K562 (cell line): ENCODE results near the gene INSYN2B. TPM values are rescaled to one million over a fixed set of nuclear protein-coding genes. Genes with fewer than 3 reads are reported as not detected.

Experiments used
- ATAC-seq: fragments of 200-7000 bp; cut with Tn5 transposase; 3 replicates; pipeline ENCODE4 v1.9.1; 2020; ENCODE audit warnings: moderate library complexity
- BruUV-seq: library from RNA; stranded (reverse); fragments of 400-500 nt; replicated peaks from 2 replicates; lab custom pipeline; 2021; lab: Mats Ljungman, UMichigan
- CTCF ChIA-PET: fragments of 300-600 bp; formaldehyde crosslinking; extraction: SDS; loops from one replicate; lab custom pipeline; 2021; ENCODE audit warnings: low intra/inter-chr PET ratio; lab: Yijun Ruan, JAX
- POLR2A ChIA-PET: fragments of 300-600, 350-650 bp; sonication (Branson Sonifier 250); formaldehyde crosslinking; extraction: SDS; loops from one replicate; lab custom pipeline; 2021; ENCODE audit warnings: antibody characterized with exemption, inconsistent platforms; lab: Yijun Ruan, JAX
- DNase-seq, 4 experiments: peaks; one replicate each; pipeline versions ENCODE4 v3.0.0 to v3.0.0-alpha.2; 2011 to 2018; ENCODE audit warnings: low spot score in 3 of 4, mixed read lengths in 3 of 4; ENCODE audit errors: extremely low read depth in 1 of 4
- FAIRE-seq: peaks from 2 replicates; lab custom pipeline; 2011; peaks lifted over from hg19 to GRCh38; lab: Jason Lieb, UNC
- H2AFZ ChIP-seq: 2 replicates; pipeline ENCODE4 v1.6.0; 2011; ENCODE audit warnings: low read depth, low read length, control low read depth, inconsistent platforms
- H3K27ac ChIP-seq: fragments of 200-600 bp; 3 replicates; pipeline ENCODE4 v1.8.0; 2011; ENCODE audit warnings: low read depth, mild to moderate bottlenecking, control low read depth, inconsistent platforms, low read length, moderate library complexity, mixed read lengths; ENCODE audit errors: extremely low read depth
- H3K27me3 ChIP-seq, 2 experiments: fragments of 300-600 bp in 1 of 2; 2 replicates in 1 of 2; 3 replicates in 1 of 2; pipeline versions ENCODE4 v1.6.0 to v1.8.0; 2011; ENCODE audit warnings: inconsistent platforms in 2 of 2, low read length in 2 of 2, mild to moderate bottlenecking in 1 of 2, mixed read lengths in 1 of 2, moderate library complexity in 1 of 2; ENCODE audit not compliant: control insufficient read depth in 2 of 2, insufficient read depth in 2 of 2
- H3K36me3 ChIP-seq: fragments of 300-600 bp; 3 replicates; pipeline ENCODE4 v1.8.0; 2011; ENCODE audit warnings: mild to moderate bottlenecking, low read length, inconsistent platforms; ENCODE audit not compliant: control insufficient read depth, insufficient read depth
- H3K4me1 ChIP-seq, 2 experiments: fragments of 200-600 bp in 1 of 2; replicated peaks in 1 of 2; 2 replicates in 1 of 2; 3 replicates in 1 of 2; pipeline versions ENCODE4 v1.5.1 to v1.8.0; 2011; ENCODE audit warnings: inconsistent platforms in 2 of 2, low read length in 2 of 2, mild to moderate bottlenecking in 1 of 2, mixed read lengths in 1 of 2, moderate library complexity in 1 of 2; ENCODE audit not compliant: control insufficient read depth in 2 of 2, insufficient read depth in 2 of 2
- H3K4me2 ChIP-seq: 2 replicates; pipeline ENCODE4 v1.6.1; 2011; ENCODE audit warnings: low read length, control low read depth, inconsistent platforms, mixed read lengths; ENCODE audit not compliant: insufficient read depth
- H3K4me3 ChIP-seq: fragments of 200-600 bp; sonication (generic), shearing (Covaris generic); 2 replicates; pipeline ENCODE4 v1.5.1; 2016; ENCODE audit warnings: control low read depth, inconsistent platforms
- H3K79me2 ChIP-seq: fragments of 200-600 bp; 3 replicates; pipeline ENCODE4 v1.8.0; 2011; ENCODE audit warnings: low read length, inconsistent platforms; ENCODE audit not compliant: control insufficient read depth, insufficient read depth
- H3K9ac ChIP-seq, 2 experiments: 2 replicates each; pipeline versions ENCODE4 v1.6.0 to v1.6.1; 2011; ENCODE audit warnings: low read depth in 2 of 2, low read length in 2 of 2, control low read depth in 1 of 2, inconsistent platforms in 1 of 2, mild to moderate bottlenecking in 1 of 2, mixed read lengths in 1 of 2; ENCODE audit not compliant: insufficient read depth in 1 of 2
- H3K9me1 ChIP-seq: one replicate; pipeline ENCODE4 v1.6.0; 2011; ENCODE audit warnings: inconsistent platforms, mild to moderate bottlenecking, low read length, moderate library complexity; ENCODE audit not compliant: control insufficient read depth, insufficient read depth
- H3K9me3 ChIP-seq: replicated peaks from 2 replicates; pipeline ENCODE4 v1.5.1; 2011; ENCODE audit warnings: low read depth, low read length, inconsistent platforms; ENCODE audit not compliant: control insufficient read depth, insufficient read depth
- H4K20me1 ChIP-seq: replicated peaks from 2 replicates; pipeline ENCODE4 v1.6.1; 2011; ENCODE audit warnings: low read length, inconsistent platforms, mixed read lengths; ENCODE audit not compliant: control insufficient read depth, insufficient read depth
- CBX1 ChIP-seq: sonication (generic); IDR thresholded peaks from 2 replicates; pipeline ENCODE4 v1.6.1; 2016; ENCODE audit warnings: antibody characterized with exemption, low read depth, mild to moderate bottlenecking
- DIDO1 ChIP-seq: fragments of 450-650 bp; IDR thresholded peaks from 2 replicates; pipeline ENCODE4 v1.6.1; 2016; ENCODE audit warnings: low read depth, missing biosample characterization, missing genetic modification characterization
- RAD21 ChIP-seq, 2 experiments: fragments of 250-450 bp in 1 of 2; fragments of 450-650 bp in 1 of 2; sonication (Bioruptor Pico) in 1 of 2; formaldehyde crosslinking in 1 of 2; IDR thresholded peaks in 1 of 2; conservative IDR thresholded peaks in 1 of 2; 2 replicates each; pipeline versions ENCODE4 v1.4.0 to v1.8.0; 2020 to 2022; ENCODE audit warnings: mild to moderate bottlenecking in 2 of 2, moderate library complexity in 1 of 2
- TAF9B ChIP-seq: fragments of 450-650 bp; IDR thresholded peaks from 2 replicates; pipeline ENCODE4 v1.6.1; 2018; ENCODE audit warnings: mild to moderate bottlenecking; ENCODE audit not compliant: partially characterized antibody
- TEAD2 ChIP-seq: fragments of 450-650 bp; IDR thresholded peaks from 2 replicates; pipeline ENCODE4 v1.6.1; 2016; ENCODE audit warnings: missing genetic modification characterization, control low read depth, missing compliant biosample characterization
- ZNF444 ChIP-seq: fragments of 250-450 bp; sonication (Bioruptor Pico); IDR thresholded peaks from 2 replicates; pipeline ENCODE4 v1.4.0; 2020; ENCODE audit warnings: mild to moderate bottlenecking, moderate library complexity
- WGBS: fragments of 100-300 bp; shearing (Covaris generic); methylation state at CpG from one replicate; pipeline ENCODE4 v1.1.6; 2016; ENCODE audit warnings: low coverage, mixed read lengths; ENCODE audit not compliant: insufficient coverage; ENCODE audit errors: missing lambda C conversion rate; 5-methylcytosine and 5-hydroxymethylcytosine counted together
- in situ Hi-C: fragments of 300-500 bp; cut with MboI; formaldehyde crosslinking; loops from 4 replicates; pipeline ENCODE4 v1.15.0; 2018; ENCODE audit warnings: inconsistent platforms, mixed read lengths
- intact Hi-C: fragments of 100-400 bp; cut with micrococcal nuclease; formaldehyde crosslinking; loops from 2 replicates; pipeline ENCODE4 v1.14.2; 2022
- polyA plus RNA-seq, 8 experiments: library from polyadenylated mRNA; depleted of rRNA in 4 of 8; stranded (reverse) in 5 of 8; unstranded in 3 of 8; fragments of >200 nt; fragmentation: Nextera tagmentation in 2 of 8; fragmentation: Illumina TruSeq in 1 of 8; extraction: Ambion mirVana in 2 of 8; extraction: Trizol in 1 of 8; gene quantifications; 2 replicates each; pipeline versions ENCODE4 v1.2.1 to v1.2.3, GENCODE V29; 2011 to 2014; ENCODE audit warnings: inconsistent platforms in 1 of 8, missing spikeins in 1 of 8
- total RNA-seq, 7 experiments: library from RNA; depleted of rRNA in 6 of 7; stranded (reverse); fragments of >200 nt in 6 of 7; fragmentation: Illumina TruSeq in 2 of 7; extraction: Trizol in 2 of 7; gene quantifications; 2 replicates each; pipeline versions ENCODE4 v1.2.1 to v1.2.3, GENCODE V29; 2011 to 2021; ENCODE audit warnings: low replicate concordance in 1 of 7

INSYN2B gene
- total and polyA plus RNA-seq, 9 of the 15 experiments (the other 6 are each of a cell fraction or from before 2014, with no cell fraction given), result not detected

- no peak for TF ChIP-seq ZNF444 (CRISPR knock-in tag)
These were observed 41.9 kb downstream of the INSYN2B start (continued) for GRCh38 chr5:169938439-169938838.

DNA sequence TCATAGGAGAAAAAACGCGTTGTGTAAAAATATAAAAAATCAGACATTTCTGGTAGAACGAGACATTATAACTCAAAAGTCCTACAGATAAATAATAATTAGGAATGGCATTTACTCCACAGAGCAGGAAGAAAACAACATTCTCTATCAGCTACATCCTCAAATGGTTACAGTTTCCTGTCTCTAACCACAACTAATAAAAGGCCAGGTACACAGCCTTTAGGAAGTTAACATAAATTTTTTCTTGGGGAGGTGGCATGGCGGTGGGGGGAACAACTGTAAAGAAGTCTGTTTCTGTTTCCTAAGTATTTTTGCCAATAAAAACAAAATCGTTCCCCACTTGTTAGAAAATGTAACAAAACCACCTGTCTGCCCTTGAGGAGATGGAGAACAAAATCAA is 44.5 kb downstream of the INSYN2B start:
- Histone ChIP-seq H3K4me2 (no peak overlapping the region), H3K27ac (no peak overlapping the region), H3K4me1 (peaks cover 0 to 8% of the 10 kb centered on the region in 2 experiments; a peak in 3 of 5 replicates), H3K9me1 (no peaks in the 10 kb centered on the region), H3K79me2 (no peaks in the 10 kb centered on the region), H3K36me3 (no peaks in the 10 kb centered on the region), H4K20me1 (no peaks in the 10 kb centered on the region), H3K9ac (no peak overlapping the region), H2AFZ (no peak overlapping the region), H3K4me3 (no peak overlapping the region), H3K9me3 (no peaks in the 10 kb centered on the region), H3K27me3 (peaks cover 4 to 7% of the 10 kb centered on the region in 2 experiments; a peak in 4 of 5 replicates)
- ChIA-PET POLR2A (no interaction called here), CTCF (no interaction called here)
- no peak for FAIRE-seq
- intact Hi-C loops, result no loop called here
- TF ChIP-seq DIDO1 (tag) (no peak), CBX1 (no peak), RAD21 (CRISPR knock-in tag; conservative IDR thresholded peaks at IDR 0.05 in 1 of 2, IDR thresholded peaks at IDR 0.05 in 1 of 2) (no peak), TAF9B (no peak), TEAD2 (tag) (no peak)
- no TSS peak for BruUV-seq
- DNase-seq, result no peak
- in situ Hi-C loops, result no loop called here
- WGBS, result 30% methylated on average over 5 of the region's 5 CpGs
- ATAC-seq, result no peak
